Activated CD4-positive, CD25-positive, alpha-beta regulatory T cell treated with anti-CD3 and anti-CD28 coated beads, Interleukin-2, amount 50 U/mL, for 24 hours (primary cell): ENCODE measurements around the gene SLC2A10.

Experiments used
- ATAC-seq, 2 donors: fragments of 150-1000 bp; cut with Tn5 transposase; one replicate each; pipeline ENCODE4 v1.10.0; 2021; ENCODE audit warnings: mild to moderate bottlenecking in 1 of 2, moderate library complexity in 1 of 2

SLC2A10 gene

DNA sequence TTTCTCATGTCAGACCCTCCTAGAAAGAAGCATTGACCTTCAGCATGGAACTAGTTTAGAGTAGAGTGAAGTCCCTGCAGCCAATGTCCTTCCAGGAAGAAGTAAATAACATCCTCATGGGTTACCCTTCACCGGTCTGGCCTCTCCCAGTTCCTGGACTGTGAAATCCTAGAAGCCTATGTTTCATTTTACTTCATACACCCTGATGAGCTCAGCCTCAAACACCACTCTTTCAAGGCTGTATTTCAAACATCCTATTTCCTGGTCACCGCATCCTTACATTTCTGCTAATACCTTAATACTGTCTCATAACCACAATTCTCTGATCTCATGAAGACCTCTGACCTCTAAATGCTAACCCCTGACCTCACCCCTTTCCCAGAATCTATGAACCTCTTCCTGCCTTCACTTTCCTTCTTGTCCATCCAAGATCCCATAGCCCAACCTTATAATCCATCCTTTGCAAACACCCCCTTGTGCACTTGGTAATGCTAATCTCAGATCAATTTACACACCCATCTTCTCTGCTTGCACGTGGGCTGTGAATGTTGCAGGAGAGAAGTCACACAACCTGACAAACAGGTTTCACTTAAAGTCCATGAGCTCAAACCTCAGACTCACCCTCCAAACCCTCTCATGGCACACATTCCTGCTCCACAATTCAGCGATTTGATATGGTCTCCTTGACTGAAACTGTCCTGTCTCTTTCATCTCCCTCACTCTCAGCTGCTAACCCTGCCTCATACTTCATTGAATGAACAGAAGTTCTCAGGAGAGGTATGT lies 30.2 kb downstream of the SLC2A10 start:
- ATAC-seq: no peak

DNA sequence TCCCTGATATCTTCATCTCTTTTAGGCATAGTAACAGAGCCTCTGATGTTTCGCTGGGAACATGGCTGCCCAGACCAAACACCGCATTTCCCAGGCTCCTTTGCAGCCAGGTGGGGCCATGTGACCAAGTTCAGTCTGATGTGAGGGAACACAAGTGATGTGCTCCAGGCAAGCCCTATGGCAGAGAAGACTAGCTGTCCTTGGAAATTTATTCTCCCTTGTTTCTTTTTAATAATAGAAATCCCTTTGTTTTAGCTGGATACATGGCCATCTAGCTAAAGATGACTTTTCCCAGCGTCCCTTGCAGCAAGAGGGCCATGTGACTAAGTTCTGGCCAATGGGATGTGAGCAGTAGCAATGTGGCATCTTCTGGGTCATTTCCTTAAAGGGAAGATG lies 30.8 kb downstream of the SLC2A10 start:
- no peak for ATAC-seq

DNA sequence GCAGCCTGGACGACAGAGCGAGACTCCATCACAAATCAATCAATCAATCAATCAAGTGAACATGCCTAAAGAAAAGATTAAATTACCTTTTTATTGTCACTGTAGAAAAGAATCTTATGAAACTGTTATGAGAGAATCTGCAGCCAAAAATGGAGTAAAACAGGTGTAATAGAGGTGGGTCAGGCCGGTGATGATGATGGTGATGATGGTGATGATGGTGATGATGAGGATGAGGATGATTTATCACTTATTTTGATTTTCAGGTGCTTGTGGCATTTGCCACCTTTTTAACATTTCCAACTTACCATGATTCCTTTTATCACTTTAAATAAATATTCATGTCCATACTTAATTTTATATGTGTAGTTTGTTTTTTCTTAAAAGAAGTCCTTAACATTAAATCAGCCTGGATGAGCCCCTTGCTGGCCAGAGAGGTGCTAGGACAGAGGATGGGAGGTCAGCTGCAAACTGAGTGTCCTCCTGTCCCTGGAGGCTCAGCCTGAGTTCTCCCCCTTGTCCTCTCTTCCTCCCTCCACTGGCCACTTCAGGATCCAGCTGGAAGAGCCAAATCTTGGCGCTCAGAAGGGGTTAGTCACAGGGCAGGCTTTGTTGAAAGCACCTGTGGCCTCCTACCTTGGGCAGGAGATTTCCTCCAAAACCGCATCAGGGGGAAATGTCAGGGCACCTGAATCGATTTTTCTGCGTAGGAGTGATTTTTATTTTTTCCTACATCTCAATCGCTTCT lies 32.6 kb downstream of the SLC2A10 start:
- no peak for ATAC-seq

DNA sequence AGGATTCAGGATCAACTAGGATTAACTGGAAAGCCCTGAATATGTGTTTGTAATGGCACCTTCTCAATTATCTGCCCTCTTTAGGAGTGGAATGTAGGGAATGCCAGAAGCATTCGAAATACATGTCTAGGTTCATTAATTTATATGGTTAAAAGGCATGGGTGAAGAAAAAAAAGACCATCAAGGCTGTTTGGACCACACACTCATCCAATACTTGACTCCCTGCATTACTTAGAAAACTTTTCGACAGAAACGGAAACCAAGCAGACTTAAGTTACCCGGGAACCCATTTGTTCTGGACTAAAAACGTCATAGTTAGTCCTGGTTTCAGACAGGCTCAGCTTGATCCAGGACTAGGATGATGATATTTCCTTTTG lies 33.2 kb downstream of the SLC2A10 start:
- no peak for ATAC-seq

DNA sequence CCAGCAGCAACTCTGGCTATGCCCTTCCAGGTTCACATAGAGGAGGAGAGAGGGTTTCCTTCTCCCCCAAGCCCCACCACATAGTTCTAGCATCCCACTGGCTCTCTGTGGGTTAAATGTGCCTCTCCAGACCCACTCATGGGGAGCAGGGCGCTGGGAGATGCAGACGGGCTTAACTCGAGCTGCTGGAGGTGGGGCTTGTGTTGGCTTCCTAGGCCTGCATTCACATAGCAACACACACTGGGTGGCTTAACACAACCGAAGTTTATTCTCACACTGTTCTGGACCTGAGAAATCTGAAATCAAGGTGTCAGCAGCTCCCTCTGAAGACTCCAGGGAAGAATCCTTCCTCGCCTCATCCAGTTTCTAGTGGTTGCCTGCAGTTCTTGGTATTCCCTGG lies 33.6 kb downstream of the SLC2A10 start:
- ATAC-seq: no peak

DNA sequence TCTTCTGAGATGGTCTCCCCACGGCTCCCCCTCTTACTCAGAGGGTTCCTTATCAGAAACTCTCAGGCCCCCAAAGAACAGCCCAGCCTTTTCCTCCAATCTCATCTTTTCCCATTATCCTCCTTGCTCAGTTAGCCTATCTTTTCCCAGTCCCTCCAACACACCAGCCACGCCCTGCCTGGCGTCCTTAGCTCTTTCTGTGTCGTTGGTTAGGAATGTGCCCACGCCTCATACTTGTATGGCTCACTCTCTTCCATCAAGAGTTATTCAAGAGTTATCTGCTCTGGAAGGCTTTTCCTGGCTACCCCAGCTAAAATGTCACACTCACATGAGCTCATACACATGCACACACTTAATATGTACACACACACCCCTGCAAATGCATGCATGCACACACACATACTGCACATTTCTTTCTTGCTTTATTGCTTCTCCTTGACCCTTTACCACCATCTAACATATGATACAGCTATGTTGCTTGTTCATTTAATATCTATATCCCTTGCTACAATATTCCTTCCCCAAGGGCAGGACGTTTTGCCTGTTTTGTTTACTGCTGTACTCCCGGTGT lies 37.6 kb downstream of the SLC2A10 start:
- ATAC-seq: no peak

DNA sequence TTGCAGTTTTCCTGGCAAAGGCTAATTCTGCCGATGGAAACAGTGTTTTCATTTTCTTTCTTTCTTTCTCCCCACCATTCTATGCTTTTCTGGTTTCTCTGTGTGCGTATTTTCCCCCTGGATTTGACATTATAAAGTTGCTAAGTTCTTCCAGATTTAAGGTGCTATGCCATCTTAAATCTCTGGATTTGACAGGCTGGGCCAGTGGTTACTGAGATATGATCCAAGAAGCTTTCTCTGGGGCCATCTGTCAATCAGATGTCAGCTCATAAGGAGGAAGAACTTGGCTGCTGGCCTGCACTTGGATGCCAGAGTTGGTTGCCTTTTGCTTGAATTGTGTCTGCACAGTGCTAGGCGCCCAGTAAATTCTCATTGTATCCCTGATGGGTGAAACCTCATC lies 39.7 kb downstream of the SLC2A10 start:
- no peak for ATAC-seq

DNA sequence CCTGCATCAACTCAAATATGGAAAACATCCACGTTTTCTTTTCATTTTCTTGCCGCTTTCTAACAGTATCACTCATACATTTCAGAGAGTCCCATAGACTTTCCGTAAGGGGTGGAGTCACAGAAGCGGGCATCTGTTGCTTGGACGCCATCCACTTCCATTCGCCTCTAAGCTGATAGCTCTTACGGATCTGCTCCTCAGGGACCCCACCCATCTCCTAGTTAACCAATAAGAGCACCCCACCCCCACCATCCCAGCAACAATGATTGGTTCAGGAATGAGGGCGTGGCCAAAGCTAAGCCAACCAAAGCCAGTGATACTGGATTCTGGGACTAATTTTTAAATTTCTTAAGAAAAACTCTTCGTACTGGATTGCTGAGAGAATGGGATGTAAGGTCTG lies 42.4 kb downstream of the SLC2A10 start:
- no peak for ATAC-seq

DNA sequence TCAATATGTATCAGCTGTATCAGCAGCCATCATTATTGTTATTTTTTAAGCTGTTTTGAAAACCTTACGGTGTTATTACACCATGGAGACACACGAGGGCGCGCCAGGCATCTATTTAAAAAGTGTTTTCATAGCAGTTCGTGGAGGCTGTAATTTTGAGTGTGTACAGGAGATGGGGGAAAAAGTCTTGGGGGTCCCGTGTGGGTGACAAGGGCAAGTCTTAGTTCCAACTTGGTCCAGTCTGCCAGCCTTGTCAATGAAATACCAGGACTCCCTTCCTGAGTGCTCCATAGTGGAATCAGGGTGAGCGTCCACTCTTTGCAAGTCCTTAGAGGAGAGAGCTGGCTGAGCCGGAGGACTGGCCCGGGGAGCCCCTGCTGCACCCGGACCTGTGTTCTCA lies 43.3 kb downstream of the SLC2A10 start:
- no peak for ATAC-seq

DNA sequence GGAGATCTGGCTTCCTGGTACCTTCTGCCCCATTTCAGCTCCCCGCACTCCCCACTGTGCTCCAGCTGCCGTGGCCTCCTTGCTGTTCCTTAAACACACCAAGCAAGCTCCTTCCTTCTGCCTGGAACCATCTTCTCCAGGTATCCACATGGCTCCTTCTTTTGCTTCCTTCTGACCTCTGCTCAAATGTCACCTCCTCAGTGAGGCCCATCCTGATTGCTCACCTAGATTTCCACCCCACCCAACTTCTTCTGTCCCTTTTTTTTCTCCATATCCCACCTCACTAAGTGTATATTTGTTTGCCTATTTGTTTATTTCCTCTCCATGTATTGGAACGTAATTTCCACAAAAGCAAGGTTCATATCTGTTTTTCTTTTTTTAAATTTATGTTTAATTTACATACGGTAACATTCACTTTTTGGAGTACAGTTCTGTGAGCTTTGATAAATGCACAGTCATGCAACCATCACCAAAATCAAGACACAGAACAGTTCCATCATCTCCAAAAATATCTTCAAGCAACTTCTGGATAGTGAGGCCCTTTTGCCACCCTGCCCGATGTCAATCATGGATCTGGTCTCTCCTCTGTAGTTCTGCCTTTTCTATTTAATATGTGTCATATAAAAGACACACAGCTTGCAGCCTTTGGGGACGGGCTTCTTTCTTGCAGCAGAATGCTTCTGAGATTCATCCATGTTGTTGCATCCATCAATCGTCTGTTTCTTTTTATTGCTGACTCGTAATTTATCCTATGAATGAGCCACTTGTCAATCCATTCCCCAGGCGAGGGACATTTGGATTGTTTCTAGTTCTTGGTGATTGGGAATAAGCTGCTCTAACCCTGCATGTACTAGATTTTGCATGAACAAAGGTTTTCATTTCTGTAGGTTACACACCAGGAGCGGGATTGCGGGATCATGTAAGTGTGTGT lies 46.3 kb downstream of the SLC2A10 start:
- no peak for ATAC-seq

DNA sequence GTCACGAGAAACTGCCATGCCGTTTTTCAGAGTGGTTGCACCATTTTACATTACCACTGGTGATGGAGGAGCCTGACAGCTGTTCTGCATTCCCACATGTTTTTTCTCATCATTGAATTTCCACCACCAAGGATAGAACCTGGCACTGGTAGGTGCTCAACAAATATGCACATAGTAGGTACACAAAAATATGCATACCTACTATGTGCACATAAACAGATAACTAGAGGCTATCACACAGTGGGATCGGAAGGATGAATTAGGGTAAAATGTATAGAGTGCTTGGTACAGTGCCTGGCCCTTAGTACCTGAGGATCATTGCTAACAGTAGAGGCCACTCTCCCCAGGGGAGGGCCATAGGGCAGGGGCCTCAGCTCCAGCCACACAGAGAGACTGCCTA lies 47.0 kb downstream of the SLC2A10 start:
- no peak for ATAC-seq

DNA sequence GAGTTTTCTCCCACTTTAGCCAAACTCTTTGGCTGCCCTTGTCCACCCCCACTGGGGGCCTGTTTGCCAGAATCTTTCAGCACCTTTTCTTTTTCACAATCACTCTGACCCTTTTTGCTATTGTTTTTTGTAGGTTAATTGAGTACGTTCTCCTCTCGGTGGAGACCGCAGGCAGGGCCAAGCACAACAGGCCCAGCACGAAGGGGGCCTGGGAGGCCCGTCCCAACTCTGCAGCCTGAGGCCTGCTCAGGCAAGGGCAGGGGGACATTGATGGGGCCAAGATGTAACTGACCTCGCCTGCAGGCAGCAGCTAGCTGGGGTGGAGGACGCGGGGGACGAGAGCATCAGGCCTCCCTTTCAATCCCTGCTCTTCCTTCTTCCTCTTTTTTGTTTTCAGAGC lies 47.7 kb downstream of the SLC2A10 start:
- ATAC-seq: no peak

DNA sequence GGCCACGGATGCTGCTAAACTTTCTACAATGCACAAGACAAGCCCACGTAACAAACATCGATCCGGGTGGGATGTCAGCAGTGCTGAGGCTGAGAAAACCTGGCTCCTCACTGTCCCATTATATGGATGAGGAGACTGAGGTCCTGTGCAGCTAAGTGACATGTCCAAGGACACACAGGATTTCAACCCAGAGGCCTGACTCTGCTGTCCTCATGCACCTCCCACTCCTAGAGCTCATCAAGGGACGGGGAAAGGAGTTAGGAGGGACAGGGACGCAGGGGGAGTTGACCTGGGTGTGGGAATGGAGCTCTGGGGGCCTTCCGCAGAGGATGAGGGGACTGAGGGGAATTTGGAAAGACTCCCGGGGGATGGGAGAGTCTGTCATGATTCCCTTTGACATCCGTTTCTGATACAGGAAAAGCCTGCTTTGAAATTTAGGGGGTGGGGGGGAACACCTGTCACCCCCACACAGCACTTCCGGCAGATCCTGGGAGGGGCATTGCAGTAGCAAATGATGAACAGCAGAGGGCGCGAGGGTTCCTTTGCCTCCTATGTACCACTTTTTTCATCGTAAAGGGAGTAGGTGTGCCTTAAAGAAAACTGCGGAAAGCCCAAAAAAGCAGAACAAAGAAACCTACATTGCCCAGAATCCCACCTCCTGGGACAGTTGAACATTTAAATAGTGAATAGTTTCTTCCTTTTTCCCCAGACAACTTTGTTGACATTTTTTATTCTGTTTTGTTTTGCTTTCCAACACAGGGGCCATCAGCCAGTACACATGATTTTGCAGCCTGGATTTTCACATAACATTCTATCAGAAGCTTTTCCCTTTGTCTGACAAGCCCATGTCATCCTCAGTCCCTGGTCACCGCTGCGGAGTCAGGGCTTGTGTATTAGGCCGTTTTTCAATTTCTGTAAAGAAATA lies 48.6 kb downstream of the SLC2A10 start:
- no peak for ATAC-seq

DNA sequence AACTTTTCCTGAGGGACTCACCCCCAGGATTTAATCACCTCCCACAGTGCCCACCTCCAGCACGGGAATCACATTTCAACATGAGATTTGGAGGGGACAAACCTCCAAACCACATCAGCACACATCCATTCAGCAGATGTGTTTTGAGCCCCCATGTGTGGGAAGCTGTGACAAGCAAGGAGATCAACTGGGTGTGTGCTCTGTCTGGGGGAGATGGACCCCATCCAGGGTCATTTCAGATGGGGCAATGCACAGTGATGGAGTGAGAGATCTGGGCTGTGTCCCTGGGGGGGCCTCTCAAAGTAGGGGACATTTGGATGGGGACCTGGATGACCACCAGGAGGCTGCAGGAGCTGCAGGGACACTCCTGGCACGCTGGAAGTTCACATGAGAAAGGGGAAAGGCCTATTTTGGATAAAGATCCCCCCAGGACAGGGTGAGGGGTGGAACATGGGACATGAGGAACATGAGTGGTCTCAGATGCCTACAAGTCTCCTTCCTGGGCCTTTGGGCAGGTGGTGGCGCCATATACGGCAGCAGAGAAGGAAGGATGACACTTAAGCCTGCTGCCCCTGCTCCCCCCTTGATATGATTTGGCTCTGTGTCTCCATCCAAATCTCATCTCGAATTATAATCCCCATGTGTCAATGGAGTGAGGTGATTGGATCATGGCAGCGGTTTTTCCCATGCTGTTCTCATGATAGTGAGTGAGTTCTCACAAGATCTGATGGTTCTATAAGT lies 49.6 kb downstream of the SLC2A10 start:
- ATAC-seq: no peak

DNA sequence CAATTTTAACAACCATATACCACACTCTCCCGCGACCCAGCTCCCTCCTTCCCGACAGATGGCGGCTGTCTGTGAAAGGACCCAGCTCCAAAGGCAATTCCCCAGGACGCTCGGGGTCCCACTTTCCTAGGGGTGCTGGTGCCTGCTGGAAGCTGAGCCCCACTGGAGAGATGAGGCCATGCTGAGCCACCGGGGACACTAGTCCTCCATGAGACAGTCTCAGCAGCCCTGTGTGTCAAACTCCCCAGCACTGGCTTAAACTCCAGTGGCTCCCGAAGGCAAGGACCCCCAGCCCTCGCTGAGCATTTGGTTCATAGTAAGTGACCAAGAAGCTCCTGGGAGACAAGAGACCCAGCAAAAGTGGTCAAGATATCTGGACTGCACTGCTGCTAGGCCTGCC lies 52.1 kb downstream of the SLC2A10 start:
- no peak for ATAC-seq

DNA sequence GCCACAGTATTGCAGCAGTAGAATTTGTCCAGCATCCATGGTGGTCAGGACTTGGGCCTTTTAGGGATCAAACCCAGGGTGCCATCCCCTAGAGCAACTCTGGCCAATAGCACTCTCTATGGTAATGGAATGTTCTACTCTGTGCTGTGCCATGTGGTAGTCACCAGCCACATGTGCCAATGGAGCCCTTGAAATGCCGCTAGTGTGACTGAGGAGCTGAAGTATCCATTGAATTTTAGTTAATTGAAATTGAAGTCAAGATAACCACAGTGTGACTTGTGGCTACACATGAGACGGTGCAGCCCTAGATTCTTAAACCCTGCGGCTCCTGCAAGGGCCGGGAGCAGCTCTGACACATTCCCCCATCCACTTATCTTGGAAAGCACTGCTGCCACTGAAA lies 54.6 kb downstream of the SLC2A10 start:
- no peak for ATAC-seq

DNA sequence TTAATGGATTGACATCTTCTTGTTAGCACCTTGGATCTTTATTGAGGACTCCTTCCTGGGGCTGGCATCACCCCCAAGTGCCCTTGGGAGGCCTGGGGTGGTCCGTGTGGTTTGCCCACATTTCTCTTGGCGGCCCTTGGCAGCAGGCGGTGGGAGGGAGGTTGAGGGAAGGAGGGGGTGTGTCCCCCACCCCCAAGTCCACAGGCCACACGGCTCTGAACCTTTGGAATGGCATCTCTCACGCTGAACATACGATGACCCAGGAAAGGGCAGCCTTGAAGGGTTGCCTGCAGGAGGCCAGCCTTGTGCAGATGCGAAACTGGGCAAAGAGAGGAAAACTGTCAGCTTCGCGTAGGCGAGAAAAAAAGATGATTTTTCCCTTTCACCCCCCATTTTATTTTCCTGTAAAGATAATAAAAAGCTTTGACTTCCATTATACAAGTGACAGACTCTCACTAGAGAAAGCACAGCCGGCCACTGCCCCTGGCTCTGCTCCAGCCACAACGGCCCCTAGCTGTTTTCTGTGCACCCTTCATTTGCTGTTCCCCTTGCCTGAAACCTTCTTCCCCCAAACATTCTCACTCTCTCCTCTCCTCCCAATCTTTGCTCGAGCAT lies 56.2 kb downstream of the SLC2A10 start:
- no peak for ATAC-seq

DNA sequence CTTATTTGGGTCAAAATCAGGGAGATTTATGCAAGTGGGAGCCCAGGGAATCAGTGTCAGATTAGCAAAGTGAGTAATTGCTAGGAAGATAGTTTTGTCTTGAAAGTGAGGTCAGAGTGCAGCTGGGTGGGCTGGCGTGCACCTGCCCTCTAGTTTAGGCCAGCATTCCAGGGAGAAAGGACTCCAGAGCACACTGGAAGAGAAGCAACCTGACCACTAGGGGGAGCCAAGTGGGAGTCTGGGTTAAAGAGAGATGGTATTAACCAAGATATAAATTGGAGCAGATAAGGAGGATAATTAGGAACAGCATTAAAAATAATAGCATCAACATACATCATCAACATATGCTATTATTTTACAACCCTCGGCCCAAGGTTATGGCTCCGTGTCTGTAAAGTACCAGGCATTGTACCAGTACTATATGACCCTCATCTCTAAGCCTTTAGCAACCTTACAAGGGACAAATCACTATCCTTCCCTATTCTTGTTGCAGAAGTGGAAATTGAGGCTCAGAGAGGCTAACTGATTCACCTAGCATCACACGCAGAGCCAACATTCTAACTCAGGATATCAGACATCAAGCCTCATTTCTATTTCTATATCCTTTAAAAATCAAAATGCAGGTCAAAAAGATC lies 57.8 kb downstream of the SLC2A10 start:
- ATAC-seq: no peak

DNA sequence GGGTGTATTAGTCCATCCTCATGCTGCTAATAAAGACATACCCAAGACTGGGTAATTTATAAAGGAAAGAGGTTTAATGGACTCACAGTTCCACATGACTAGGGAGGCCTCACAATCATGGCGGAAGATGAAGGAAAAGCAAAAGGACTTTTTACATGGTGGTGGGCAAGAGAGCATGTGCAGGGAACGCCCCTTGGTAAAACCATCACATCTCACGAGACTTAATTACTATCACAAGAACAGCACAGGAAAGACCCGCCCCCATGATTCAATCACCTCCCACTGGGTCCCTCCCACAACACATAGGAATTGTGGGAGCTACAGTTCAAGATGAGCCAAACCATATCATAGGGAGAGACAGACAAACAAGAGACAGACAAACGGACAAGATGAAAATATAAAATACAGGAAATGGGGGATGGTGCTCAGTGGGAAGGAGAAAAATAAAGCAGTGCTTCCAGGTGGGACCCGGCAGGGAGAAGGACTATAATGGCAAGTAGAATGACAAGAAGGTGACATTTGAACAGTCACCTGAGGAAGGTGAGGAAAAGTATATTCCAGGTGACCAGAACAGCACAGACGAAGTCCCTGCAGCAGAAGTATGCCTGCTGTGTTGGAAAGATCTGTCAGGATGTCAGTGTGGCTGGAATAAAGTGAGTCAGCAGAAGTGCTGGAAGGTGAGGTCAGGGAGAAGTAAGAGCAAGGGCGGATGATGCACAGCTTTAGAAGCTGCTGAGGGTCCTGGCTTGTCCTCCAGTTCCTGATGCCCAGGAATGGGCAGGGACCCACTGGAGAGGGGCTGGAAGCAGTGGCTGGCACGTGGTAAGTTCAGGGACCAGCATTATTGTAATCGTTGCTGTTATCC lies 61.1 kb downstream of the SLC2A10 start:
- no peak for ATAC-seq
